Measurements from ENCODE around the gene RSPH3.

GRCh38 chr6:159044899-159045727, 45.1 kb upstream of the RSPH3 start, which contains the start of gene TAGAP:
- TF ChIP-seq POLR2A (IDR thresholded peaks at IDR 0.05) = peak in 1 of 2 donors; percentile 37
- TF ChIP-seq, protein P1, sequence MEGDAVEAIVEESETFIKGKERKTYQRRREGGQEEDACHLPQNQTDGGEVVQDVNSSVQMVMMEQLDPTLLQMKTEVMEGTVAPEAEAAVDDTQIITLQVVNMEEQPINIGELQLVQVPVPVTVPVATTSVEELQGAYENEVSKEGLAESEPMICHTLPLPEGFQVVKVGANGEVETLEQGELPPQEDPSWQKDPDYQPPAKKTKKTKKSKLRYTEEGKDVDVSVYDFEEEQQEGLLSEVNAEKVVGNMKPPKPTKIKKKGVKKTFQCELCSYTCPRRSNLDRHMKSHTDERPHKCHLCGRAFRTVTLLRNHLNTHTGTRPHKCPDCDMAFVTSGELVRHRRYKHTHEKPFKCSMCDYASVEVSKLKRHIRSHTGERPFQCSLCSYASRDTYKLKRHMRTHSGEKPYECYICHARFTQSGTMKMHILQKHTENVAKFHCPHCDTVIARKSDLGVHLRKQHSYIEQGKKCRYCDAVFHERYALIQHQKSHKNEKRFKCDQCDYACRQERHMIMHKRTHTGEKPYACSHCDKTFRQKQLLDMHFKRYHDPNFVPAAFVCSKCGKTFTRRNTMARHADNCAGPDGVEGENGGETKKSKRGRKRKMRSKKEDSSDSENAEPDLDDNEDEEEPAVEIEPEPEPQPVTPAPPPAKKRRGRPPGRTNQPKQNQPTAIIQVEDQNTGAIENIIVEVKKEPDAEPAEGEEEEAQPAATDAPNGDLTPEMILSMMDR (IDR thresholded peaks at IDR 0.05) = no peak
- TF ChIP-seq EP300 (IDR thresholded peaks at IDR 0.05) = no peak
- peak; percentile 22 to 83 (median 64) for TF ChIP-seq POLR2AphosphoS5 (IDR thresholded peaks at IDR 0.05)
